Measurements from ENCODE around the gene KPNB1. TPM values are rescaled to one million over a fixed set of nuclear protein-coding genes. Genes with fewer than 3 reads are reported as not detected.

Gene KPNB1
- total RNA-seq, 1 experiment from 2014 or later: 538 TPM

- Mint-ChIP-seq H3K27ac (ENCODE audit: unreplicated experiment) (no peak overlapping the region), H3K9me3 (ENCODE audit: low read depth, unreplicated experiment) (no peaks in the 10 kb centered on the region), H3K4me1 (ENCODE audit: low read depth, unreplicated experiment) (peaks cover 8% of the 10 kb centered on the region), H3K4me3 (ENCODE audit: low read depth, unreplicated experiment) (no peak overlapping the region), H3K27me3 (ENCODE audit: unreplicated experiment) (peaks cover 53% of the 10 kb centered on the region), H3K36me3 (ENCODE audit: insufficient read depth, unreplicated experiment) (peaks cover 20% of the 10 kb centered on the region)
- BruUV-seq (replicated peaks): no TSS peak
- peak; percentile 99 for TF ChIP-seq CTCF (IDR thresholded peaks at IDR 0.05; ENCODE audit: unreplicated experiment)
- peak; percentile 85 for DNase-seq
- intact Hi-C loops (cut with micrococcal nuclease; ENCODE audit: unreplicated experiment): loop anchor here (2.0 kb wide), 1 partner anchor 104 kb away; no protein-coding TSS in a partner anchor
- CTCF ChIA-PET: interaction anchor here (0.6 to 2.7 kb wide), 5 partner anchors 12 to 133 kb away, joined by 3 to 9 read pairs (median 4); partner anchors contain the start of genes LRRC46 and MRPL10
Observed at GRCh38 chr17:47698749-47699535, 49.2 kb downstream of the KPNB1 start.

- no peak for DNase-seq
- H3K4me1 Mint-ChIP-seq (ENCODE audit: low read depth, unreplicated experiment): peaks cover 8% of the 10 kb centered on the region
- H3K4me3 Mint-ChIP-seq (ENCODE audit: low read depth, unreplicated experiment): no peak overlapping the region
- no TSS peak for BruUV-seq (replicated peaks)
- H3K27ac Mint-ChIP-seq (ENCODE audit: unreplicated experiment): no peak overlapping the region
- peaks cover 15% of the 10 kb centered on the region for H3K36me3 Mint-ChIP-seq (ENCODE audit: insufficient read depth, unreplicated experiment)
- intact Hi-C loops (cut with micrococcal nuclease; ENCODE audit: unreplicated experiment): loop anchor here (2.0 kb wide), 1 partner anchor 103 kb away; no protein-coding TSS in a partner anchor
- no peaks in the 10 kb centered on the region for H3K9me3 Mint-ChIP-seq (ENCODE audit: low read depth, unreplicated experiment)
- H3K27me3 Mint-ChIP-seq (ENCODE audit: unreplicated experiment): peaks cover 57% of the 10 kb centered on the region
- TF ChIP-seq CTCF (IDR thresholded peaks at IDR 0.05; ENCODE audit: unreplicated experiment): no peak
- CTCF ChIA-PET: interaction anchor here (0.6 to 2.7 kb wide), 7 partner anchors 12 to 132 kb away, joined by 3 to 9 read pairs (median 4); partner anchors contain the start of genes LRRC46 and MRPL10
Observed at GRCh38 chr17:47699536-47699840, 49.8 kb downstream of the KPNB1 start.

GRCh38 chr17:47700471-47701449 is 51.0 kb downstream of the KPNB1 start:
- H3K27ac Mint-ChIP-seq (ENCODE audit: unreplicated experiment): no peak overlapping the region
- no peak for DNase-seq

More at GRCh38 chr17:47700471-47701449, 51.0 kb downstream of the KPNB1 start:
- Mint-ChIP-seq H3K4me1 (ENCODE audit: low read depth, unreplicated experiment) (no peaks in the 10 kb centered on the region), H3K9me3 (ENCODE audit: low read depth, unreplicated experiment) (no peaks in the 10 kb centered on the region), H3K4me3 (ENCODE audit: low read depth, unreplicated experiment) (no peak overlapping the region), H3K27me3 (ENCODE audit: unreplicated experiment) (peaks cover 57% of the 10 kb centered on the region), H3K36me3 (ENCODE audit: insufficient read depth, unreplicated experiment) (peaks cover 5% of the 10 kb centered on the region)
- CTCF ChIA-PET: interaction anchor here (0.6 to 2.7 kb wide), 3 partner anchors 17 to 246 kb away, joined by 3 to 9 read pairs (median 4); no protein-coding TSS in a partner anchor
- no TSS peak for BruUV-seq (replicated peaks)
- intact Hi-C loops (cut with micrococcal nuclease; ENCODE audit: unreplicated experiment): no loop called here
- TF ChIP-seq CTCF (IDR thresholded peaks at IDR 0.05; ENCODE audit: unreplicated experiment): no peak

All from Calu3 (cell line).